Measurements from ENCODE around the gene LARP6.
A peak's percentile ranks its signal among the peaks of the same experiment; 100 is the strongest.

The LARP6 gene

GRCh38 chr15:70802629-70803028, 51.3 kb downstream of the LARP6 start:
- no peak for TF ChIP-seq CTCF (IDR thresholded peaks at IDR 0.05; ENCODE audit: low read depth, low read length)
- DNase-seq (ENCODE audit: low read depth in 2 of 2) = peak; percentile 54 to 65
- H3K4me3 ChIP-seq (replicated peaks in 1 of 2; ENCODE audit: low read depth in 2 of 2, low read length in 2 of 2) = no peak overlapping the region

- no peak overlapping the region for H3K4me3 ChIP-seq (replicated peaks in 1 of 2; ENCODE audit: low read depth in 2 of 2, low read length in 2 of 2)
- DNase-seq (ENCODE audit: low read depth in 2 of 2) = peak in 1 of 2 donors; percentile 27
- no peak for TF ChIP-seq CTCF (IDR thresholded peaks at IDR 0.05; ENCODE audit: low read depth, low read length)
Measured at GRCh38 chr15:70801109-70801508, 52.8 kb downstream of the LARP6 start.

- DNase-seq (ENCODE audit: low read depth in 2 of 2) = peak; percentile 96 to 99
- no peak for TF ChIP-seq CTCF (IDR thresholded peaks at IDR 0.05; ENCODE audit: low read depth, low read length)
- H3K4me3 ChIP-seq (replicated peaks in 1 of 2; ENCODE audit: low read depth in 2 of 2, low read length in 2 of 2) = no peak overlapping the region
Measured at GRCh38 chr15:70799667-70800450, 54.1 kb downstream of the LARP6 start.

GRCh38 chr15:70797464-70797863, 56.5 kb downstream of the LARP6 start:
- H3K4me3 ChIP-seq (replicated peaks in 1 of 2; ENCODE audit: low read depth in 2 of 2, low read length in 2 of 2) = no peak overlapping the region
- TF ChIP-seq CTCF (IDR thresholded peaks at IDR 0.05; ENCODE audit: low read depth, low read length) = no peak
- no peak for DNase-seq (ENCODE audit: low read depth in 2 of 2)

GRCh38 chr15:70796516-70797310, 57.2 kb downstream of the LARP6 start:
- no peak for DNase-seq (ENCODE audit: low read depth in 2 of 2)
- no peak overlapping the region for H3K4me3 ChIP-seq (replicated peaks in 1 of 2; ENCODE audit: low read depth in 2 of 2, low read length in 2 of 2)
- TF ChIP-seq CTCF (IDR thresholded peaks at IDR 0.05; ENCODE audit: low read depth, low read length) = no peak

GRCh38 chr15:70795311-70795665, 58.7 kb downstream of the LARP6 start:
- H3K4me3 ChIP-seq (replicated peaks in 1 of 2; ENCODE audit: low read depth in 2 of 2, low read length in 2 of 2) = peak overlapping the region in 1 of 2 donors; percentile 27
- peak; percentile 88 to 96 for DNase-seq (ENCODE audit: low read depth in 2 of 2)
- TF ChIP-seq CTCF (IDR thresholded peaks at IDR 0.05; ENCODE audit: low read depth, low read length) = no peak
